ENCODE measurements around the gene PDE6G. TPM values are rescaled to one million over a fixed set of nuclear protein-coding genes. Genes with fewer than 3 reads are reported as not detected.
"Not testable (repeated sequence)": the region's sequence is repeated elsewhere in the genome, so short reads cannot be mapped to it uniquely, and the experiment has no call there.

Gene PDE6G
- total RNA-seq, 4 donors from 2014 or later, result not detected

DNA sequence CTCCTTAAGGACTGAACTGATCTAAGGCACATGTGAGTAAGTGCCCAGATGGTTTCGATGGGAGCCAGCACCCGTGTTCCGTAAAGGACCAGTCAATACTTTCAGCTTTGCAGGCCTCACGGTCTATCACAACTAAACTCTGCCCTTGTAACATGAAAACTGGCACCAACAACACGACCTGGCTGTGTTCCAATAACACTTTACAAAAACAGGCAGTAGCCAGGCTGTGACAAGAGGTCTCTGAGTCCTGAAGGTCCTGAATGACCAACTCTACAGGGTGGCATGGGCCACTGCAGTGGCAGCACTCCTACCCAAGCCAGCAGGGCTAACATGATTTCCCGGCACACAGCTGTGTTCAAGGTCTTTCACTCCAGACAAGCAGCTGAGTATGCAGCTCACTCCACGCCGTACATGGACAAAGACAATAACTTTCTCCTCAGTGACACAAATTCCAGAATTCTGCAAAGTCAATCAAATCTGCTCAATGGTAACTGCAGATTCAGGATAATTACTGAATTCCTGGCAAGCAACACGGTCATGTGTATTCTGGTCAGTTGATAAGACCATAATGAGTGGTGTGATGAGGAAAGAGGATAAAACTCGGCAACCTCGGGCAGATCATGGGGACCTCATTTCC is 34.7 kb downstream of the PDE6G start:
- DNase-seq, result no peak
- Histone ChIP-seq H3K27ac (no peak overlapping the region), H3K9me3 (no peaks in the 10 kb centered on the region), H3K4me3 (no peak overlapping the region), H3K27me3 (no peaks in the 10 kb centered on the region), H3K36me3 (peaks cover 0 to 84% (median 0%) of the 10 kb centered on the region in 3 donors), H3K4me1 (no peaks in the 10 kb centered on the region)
- TF ChIP-seq POLR2A (IDR thresholded peaks at IDR 0.05), result no peak
- TF ChIP-seq, protein P1, sequence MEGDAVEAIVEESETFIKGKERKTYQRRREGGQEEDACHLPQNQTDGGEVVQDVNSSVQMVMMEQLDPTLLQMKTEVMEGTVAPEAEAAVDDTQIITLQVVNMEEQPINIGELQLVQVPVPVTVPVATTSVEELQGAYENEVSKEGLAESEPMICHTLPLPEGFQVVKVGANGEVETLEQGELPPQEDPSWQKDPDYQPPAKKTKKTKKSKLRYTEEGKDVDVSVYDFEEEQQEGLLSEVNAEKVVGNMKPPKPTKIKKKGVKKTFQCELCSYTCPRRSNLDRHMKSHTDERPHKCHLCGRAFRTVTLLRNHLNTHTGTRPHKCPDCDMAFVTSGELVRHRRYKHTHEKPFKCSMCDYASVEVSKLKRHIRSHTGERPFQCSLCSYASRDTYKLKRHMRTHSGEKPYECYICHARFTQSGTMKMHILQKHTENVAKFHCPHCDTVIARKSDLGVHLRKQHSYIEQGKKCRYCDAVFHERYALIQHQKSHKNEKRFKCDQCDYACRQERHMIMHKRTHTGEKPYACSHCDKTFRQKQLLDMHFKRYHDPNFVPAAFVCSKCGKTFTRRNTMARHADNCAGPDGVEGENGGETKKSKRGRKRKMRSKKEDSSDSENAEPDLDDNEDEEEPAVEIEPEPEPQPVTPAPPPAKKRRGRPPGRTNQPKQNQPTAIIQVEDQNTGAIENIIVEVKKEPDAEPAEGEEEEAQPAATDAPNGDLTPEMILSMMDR (IDR thresholded peaks at IDR 0.05), result no peak

DNA sequence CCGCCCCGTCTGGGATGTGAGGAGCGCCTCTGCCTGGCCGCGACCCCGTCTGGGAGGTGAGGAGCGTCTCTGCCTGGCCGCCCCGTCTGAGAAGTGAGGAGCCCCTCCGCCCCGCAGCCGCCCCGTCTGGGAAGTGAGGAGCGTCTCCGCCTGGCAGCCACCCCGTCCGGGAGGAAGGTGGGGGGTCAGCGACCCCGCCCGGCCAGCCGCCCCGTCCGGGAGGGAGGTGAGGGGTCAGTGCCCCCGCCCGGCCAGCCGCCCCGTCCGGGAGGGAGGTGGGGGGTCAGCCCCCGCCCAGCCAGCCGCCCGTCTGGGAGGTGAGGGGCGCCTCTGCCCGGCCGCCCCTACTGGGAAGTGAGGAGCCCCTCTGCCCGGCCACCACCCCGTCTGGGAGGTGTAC is 38.0 kb downstream of the PDE6G start:
- not testable (repeated sequence) for H3K4me3 ChIP-seq, H3K9me3 ChIP-seq, H3K27me3 ChIP-seq, H3K4me1 ChIP-seq, H3K27ac ChIP-seq, DNase-seq
- H3K36me3 ChIP-seq, result peaks cover 0 to 58% (median 0%) of the 10 kb centered on the region in 3 donors

GRCh38 chr17:81616877-81617276 is 39.5 kb downstream of the PDE6G start:
- H3K9me3 ChIP-seq, result no peaks in the 10 kb centered on the region
- no peak for DNase-seq
- H3K4me1 ChIP-seq, result peaks cover 0 to 9% (median 0%) of the 10 kb centered on the region in 4 donors
- no peak overlapping the region for H3K4me3 ChIP-seq
- no peaks in the 10 kb centered on the region for H3K27me3 ChIP-seq
- TF ChIP-seq, protein P1 (IDR thresholded peaks at IDR 0.05), result no peak
- peaks cover 0 to 56% (median 2%) of the 10 kb centered on the region in 3 donors for H3K36me3 ChIP-seq
- H3K27ac ChIP-seq, result no peak overlapping the region

DNA sequence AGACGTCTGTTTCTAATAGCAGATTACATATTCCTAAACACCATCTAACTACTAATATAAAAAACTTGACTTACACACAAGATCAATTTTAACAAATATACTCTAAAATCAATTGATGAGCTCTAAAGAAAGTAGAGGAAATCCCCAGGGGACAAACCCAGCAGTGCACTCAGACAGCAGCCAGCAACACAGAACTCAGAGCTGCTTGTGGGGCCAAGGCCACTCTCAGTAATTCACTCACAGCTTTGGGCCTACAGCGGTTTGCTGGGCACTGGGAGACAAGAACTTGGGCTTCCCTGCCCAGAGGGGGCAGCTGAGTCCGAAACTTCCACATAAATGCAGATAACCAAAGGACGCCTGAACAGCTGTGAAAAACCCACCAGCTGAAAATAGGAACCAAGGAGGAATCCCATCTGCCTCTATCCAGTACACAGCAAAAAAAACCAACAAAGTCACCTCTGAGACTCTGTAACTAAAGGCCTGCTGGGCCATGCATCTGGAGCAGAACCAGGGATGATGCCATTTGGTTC is 40.9 kb downstream of the PDE6G start:
- Histone ChIP-seq H3K4me3 (no peak overlapping the region), H3K27ac (no peak overlapping the region), H3K9me3 (no peaks in the 10 kb centered on the region), H3K36me3 (peaks cover 0 to 53% (median 2%) of the 10 kb centered on the region in 3 donors), H3K4me1 (peaks cover 0 to 9% (median 0%) of the 10 kb centered on the region in 4 donors), H3K27me3 (no peaks in the 10 kb centered on the region)
- no peak for TF ChIP-seq POLR2A (IDR thresholded peaks at IDR 0.05)
- TF ChIP-seq, protein P1 (IDR thresholded peaks at IDR 0.05), result no peak
- DNase-seq, result no peak

DNA sequence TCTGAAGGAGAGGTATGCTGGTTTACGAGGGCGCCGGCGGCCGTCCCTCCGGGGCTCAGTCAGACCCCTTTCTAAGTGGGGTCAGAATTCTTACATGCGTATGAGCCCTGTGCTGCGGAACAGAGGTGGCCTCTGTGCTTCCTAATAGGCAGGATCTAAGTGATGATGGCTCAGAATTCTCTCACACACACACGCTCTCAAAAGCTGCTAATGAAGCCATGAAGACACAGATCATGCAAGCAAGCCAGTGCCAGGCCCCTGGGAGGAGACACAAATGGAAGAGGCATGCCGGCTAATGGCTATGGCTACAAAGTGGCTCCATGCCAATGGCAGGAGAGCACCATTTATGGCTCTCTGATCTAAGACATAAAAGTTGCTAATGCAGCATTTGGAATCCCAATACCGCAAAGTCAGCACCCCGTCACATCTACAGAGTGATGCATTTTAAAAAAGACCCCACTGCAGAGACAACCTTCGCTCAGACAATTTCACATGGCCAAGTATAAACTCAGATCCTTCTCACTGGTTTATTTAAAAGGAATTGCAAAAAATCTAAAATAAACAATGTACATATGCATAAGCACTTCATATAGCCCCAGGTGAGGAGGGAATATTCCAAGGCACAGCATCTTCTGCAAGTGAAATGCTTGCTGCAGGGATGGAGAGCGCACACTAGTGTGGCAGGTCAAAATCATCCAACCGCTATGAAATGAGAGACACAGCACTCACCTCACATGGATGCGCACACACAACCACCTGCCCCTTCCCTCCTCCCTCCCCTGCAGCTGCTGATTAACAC is 44.0 kb downstream of the PDE6G start:
- DNase-seq, result no peak
- peaks cover 0 to 9% (median 0%) of the 10 kb centered on the region in 4 donors for H3K4me1 ChIP-seq
- H3K27ac ChIP-seq, result no peak overlapping the region
- no peaks in the 10 kb centered on the region for H3K27me3 ChIP-seq
- TF ChIP-seq, protein P1 (IDR thresholded peaks at IDR 0.05), result no peak
- no peak for TF ChIP-seq POLR2A (IDR thresholded peaks at IDR 0.05)
- H3K9me3 ChIP-seq, result no peaks in the 10 kb centered on the region
- H3K36me3 ChIP-seq, result peaks cover 0 to 62% (median 2%) of the 10 kb centered on the region in 3 donors
- H3K4me3 ChIP-seq, result no peak overlapping the region
